ENCODE results near the gene PCDH18.

- TF ChIP-seq EP300 (IDR thresholded peaks at IDR 0.05) (no peak), CTCF (IDR thresholded peaks at IDR 0.05) (no peak), POLR2A (IDR thresholded peaks at IDR 0.05) (no peak), POLR2AphosphoS5 (IDR thresholded peaks at IDR 0.05) (no peak)
Measured at GRCh38 chr4:137470806-137471205, 61.5 kb downstream of the PCDH18 start.

Measured in sigmoid colon (tissue), 4 donors.